ENCODE measurements around the gene ARHGEF37.

Gene ARHGEF37

DNA sequence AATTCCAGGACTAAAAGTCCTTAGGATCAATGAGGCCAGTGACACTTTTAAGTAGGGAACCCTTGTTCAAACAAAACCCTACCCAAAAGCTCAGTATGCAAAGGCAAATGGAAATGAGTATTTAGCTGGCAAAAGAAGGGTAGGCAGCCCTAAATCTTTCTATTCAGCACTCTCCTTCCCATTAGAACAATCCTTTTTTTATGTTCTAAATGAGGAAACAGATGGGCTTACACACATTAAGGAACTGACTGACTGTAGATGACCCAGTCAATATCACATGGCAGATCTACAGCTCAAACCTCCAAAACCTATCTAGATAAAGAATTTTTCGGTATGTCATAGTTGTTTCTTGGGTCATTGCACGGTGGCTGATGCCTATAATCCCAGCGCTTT lies 37.3 kb upstream of the ARHGEF37 start:
- peak overlapping the region; percentile 40 for H3K27ac ChIP-seq
- TF ChIP-seq, protein P1, sequence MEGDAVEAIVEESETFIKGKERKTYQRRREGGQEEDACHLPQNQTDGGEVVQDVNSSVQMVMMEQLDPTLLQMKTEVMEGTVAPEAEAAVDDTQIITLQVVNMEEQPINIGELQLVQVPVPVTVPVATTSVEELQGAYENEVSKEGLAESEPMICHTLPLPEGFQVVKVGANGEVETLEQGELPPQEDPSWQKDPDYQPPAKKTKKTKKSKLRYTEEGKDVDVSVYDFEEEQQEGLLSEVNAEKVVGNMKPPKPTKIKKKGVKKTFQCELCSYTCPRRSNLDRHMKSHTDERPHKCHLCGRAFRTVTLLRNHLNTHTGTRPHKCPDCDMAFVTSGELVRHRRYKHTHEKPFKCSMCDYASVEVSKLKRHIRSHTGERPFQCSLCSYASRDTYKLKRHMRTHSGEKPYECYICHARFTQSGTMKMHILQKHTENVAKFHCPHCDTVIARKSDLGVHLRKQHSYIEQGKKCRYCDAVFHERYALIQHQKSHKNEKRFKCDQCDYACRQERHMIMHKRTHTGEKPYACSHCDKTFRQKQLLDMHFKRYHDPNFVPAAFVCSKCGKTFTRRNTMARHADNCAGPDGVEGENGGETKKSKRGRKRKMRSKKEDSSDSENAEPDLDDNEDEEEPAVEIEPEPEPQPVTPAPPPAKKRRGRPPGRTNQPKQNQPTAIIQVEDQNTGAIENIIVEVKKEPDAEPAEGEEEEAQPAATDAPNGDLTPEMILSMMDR (IDR thresholded peaks at IDR 0.05): no peak
- TF ChIP-seq ZFX (IDR thresholded peaks at IDR 0.05; ENCODE audit: borderline replicate concordance): no peak

DNA sequence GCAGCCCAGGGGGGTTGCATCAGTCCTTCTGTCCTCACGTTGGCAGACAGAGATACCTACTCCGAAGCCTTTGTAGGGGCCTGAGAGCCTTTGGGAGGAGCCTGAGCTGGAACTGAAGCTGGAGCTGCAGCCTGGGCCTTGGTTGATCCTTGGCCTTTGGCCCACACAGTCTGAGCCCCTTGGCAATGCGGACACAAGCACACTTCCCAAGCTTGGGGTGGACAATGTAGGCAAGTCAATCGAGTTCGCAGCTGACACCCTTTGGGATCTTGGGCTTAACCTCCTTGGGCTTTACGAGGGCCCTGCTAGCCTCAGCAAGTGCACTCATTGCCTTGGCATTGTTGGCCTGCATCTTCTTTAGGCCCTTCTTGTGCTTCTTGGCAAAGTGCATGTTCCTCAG lies 36.0 kb upstream of the ARHGEF37 start:
- H3K27ac ChIP-seq: peak overlapping the region; percentile 95
- no peak for TF ChIP-seq ZFX (IDR thresholded peaks at IDR 0.05; ENCODE audit: borderline replicate concordance)

DNA sequence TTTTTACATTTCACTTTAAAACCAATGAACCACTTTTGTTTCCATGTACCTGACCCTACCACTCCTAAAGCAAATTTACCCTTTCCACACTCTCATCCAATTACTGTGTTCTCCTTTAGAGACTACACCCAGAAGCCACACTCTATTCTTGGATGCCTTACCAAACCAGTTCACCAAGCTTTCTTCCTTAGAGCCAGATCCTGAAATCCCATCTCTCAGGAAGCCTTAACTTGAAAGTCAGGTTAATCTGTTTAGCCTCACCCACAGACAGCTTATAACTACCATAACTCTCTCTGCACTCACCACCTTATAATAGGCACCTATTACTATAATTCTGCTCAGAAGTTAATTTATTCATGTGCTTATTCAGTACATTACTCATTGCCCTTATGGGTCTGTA lies 34.3 kb upstream of the ARHGEF37 start:
- TF ChIP-seq, protein P1 (IDR thresholded peaks at IDR 0.05): no peak
- no peak for TF ChIP-seq ZFX (IDR thresholded peaks at IDR 0.05; ENCODE audit: borderline replicate concordance)

DNA sequence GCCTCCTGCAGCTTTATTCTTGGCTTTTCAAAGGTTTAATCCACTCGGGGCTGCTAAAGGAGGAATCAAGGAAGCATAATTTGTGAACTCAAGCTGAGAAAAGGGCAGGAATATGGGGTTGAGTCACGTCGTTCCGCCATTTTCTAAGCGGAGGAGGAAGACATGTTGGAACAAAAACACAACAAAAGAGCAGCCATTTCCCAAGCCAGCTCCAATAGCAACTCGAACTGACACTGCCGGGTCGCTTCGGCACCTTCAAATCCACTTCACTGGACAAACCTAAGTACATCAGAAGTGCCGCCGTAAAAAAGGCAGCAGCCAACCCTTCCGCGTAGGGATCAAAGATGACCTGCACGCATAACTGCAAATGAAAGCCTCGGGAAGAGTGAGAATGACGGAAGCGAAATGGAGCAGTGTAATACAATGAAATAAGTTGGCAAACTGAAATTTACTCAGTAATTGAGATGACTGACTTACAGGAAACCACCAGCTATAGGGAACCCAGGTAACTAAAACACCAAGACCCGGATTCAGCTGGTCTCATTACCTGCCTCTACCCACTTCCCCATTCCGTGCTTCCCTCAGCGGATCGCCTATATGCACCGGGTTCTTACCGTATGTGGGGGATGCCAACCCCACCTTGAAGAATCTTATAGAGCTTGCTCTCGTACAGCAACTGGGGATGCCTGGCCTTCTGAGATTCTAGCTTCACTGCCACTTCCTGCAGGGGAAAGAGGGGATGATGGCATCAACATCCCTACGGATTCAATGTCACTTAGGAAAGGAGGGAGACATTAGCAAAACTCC lies 31.6 kb upstream of the ARHGEF37 start:
- no peak for TF ChIP-seq ZFX (IDR thresholded peaks at IDR 0.05; ENCODE audit: borderline replicate concordance)
- TF ChIP-seq, protein P1 (IDR thresholded peaks at IDR 0.05): no peak
- H3K27ac ChIP-seq: peak overlapping the region; percentile 95

More for the DNA sequence above, 34.3 kb upstream of the ARHGEF37 start:
- peak overlapping the region; percentile 95 for H3K27ac ChIP-seq

DNA sequence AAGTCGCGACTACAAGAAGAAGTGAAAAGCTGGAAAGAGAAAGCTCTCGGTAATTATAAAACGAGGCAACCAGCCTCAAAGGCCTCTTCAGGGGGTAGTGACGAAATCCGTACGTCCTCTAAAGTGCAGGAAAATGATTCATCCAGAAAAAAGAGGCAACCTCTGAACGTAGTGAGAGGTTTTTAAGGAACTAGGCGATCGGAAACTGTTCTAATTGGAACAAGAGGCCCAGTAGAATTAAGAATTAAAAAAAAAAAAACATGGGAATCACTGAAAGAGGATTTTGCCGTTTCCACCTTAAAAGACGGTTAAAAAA lies 31.1 kb upstream of the ARHGEF37 start:
- TF ChIP-seq, protein P1 (IDR thresholded peaks at IDR 0.05): no peak
- TF ChIP-seq ZFX (IDR thresholded peaks at IDR 0.05; ENCODE audit: borderline replicate concordance): no peak
- H3K27ac ChIP-seq: peak overlapping the region; percentile 95

DNA sequence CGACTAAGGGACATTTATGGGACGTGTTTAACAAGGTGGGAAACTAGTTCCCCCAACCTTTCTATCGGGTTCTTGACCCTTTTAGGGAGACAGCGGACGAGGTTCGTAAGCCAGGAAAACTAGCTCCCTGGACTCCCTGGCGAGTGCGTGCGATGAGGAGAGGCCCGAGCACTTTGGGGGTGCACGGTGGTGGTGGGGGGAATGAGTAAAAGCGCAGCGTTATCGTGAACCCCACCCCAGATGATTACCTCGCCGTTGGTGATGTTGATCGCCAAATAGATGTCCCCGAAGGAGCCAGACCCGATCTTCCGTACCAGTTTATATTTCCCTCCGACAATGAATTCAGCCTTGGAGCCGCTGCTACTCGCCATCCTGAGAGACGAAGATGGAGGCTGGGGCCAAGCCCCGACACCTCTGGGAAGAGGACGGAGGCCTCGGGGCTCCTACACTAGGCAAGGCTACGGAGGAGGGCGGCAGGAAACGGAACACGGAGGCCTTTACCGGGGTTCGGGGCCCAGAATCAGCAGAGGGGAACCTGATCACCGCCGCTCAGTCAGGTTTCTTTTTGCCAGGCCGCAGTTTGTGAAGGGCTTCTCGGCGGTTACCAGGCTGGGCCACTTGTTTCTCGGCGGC lies 30.6 kb upstream of the ARHGEF37 start:
- TF ChIP-seq, protein P1 (IDR thresholded peaks at IDR 0.05): no peak
- TF ChIP-seq ZFX (IDR thresholded peaks at IDR 0.05; ENCODE audit: borderline replicate concordance): no peak
- H3K27ac ChIP-seq: peak overlapping the region; percentile 95

DNA sequence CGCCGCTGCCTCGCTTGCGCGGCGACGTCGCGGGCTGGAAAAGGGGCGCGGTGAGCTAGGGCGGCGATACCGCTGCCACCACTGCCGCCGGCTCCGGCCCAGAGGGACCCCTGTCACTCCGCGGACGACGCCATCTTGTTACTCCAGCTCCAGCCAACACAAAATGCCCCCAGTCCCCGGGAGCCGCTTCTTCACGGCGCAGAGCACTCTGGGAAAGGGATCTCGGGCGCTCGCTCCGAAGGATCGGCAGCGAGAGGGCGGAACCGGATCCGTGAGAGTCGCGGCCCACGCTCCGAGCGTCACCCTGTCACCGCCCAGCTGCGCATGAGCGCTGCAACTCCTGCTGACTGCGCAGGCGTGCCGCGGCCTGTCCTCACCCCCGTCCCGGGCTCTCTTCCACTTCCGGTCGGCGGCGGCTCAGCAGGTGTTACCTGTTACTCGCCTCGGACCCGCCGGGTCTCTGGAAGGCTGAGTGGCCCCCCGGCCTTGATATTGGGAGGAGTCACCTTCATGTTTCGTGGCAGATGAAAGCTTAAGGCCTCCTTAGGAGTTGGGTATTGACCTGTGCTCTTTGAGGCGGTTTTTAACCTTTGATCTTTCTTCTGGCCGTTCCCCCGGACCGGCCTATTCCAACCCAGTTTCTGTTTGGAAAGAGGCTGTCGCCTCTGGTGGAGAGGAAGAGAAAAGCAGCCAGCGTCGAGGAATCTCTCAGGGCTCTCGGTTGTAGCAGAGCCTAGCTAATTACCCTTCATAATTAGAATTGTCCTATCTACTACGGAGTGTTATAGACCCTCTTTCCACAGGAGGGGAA lies 29.9 kb upstream of the ARHGEF37 start, which contains the start of gene CSNK1A1:
TSS of gene CSNK1A1 (minus strand) at position 213 of the 811 bp plus-strand sequence. CDS start 475 bp downstream, outside the sequence.
- peak within 1 kb of the TSS; percentile 95 for H3K27ac ChIP-seq
- no peak for TF ChIP-seq ZFX (IDR thresholded peaks at IDR 0.05; ENCODE audit: borderline replicate concordance)
- TF ChIP-seq, protein P1 (IDR thresholded peaks at IDR 0.05): peak; percentile 87
